Measurements from ENCODE around the gene CRB2.

Gene CRB2

DNA sequence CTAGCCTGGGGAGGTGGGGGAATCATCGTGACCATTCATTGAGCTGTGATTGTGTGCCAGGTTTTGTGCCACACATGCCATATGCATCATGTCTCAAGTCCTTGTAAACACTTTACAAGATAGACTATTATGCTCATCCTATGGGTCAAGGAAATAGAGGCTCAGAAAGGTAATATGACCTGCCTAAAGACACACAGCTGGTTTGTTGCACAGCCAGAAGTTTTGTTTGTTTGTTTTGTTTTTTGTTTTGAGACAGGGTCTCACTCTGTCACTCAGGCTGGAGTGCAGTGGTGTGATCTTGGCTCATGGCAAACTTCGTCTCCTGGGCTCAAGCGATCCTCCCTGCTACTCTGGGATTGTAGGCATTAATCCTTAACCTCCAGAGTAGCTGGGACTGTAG lies 21.4 kb upstream of the CRB2 start:
- Histone ChIP-seq H3K27ac (ENCODE audit: low read depth, low read length) (no peak overlapping the region), H3K4me3 (ENCODE audit: low read length) (no peak overlapping the region), H3K9ac (ENCODE audit: low read length) (no peak overlapping the region), H3K27me3 (ENCODE audit: control insufficient read depth, insufficient read depth, low read length) (no peaks in the 10 kb centered on the region), H3K4me1 (ENCODE audit: control insufficient read depth, insufficient read depth, low read length) (peaks cover 10% of the 10 kb centered on the region), H3K36me3 (ENCODE audit: control insufficient read depth, insufficient read depth, low read length) (no peaks in the 10 kb centered on the region)

DNA sequence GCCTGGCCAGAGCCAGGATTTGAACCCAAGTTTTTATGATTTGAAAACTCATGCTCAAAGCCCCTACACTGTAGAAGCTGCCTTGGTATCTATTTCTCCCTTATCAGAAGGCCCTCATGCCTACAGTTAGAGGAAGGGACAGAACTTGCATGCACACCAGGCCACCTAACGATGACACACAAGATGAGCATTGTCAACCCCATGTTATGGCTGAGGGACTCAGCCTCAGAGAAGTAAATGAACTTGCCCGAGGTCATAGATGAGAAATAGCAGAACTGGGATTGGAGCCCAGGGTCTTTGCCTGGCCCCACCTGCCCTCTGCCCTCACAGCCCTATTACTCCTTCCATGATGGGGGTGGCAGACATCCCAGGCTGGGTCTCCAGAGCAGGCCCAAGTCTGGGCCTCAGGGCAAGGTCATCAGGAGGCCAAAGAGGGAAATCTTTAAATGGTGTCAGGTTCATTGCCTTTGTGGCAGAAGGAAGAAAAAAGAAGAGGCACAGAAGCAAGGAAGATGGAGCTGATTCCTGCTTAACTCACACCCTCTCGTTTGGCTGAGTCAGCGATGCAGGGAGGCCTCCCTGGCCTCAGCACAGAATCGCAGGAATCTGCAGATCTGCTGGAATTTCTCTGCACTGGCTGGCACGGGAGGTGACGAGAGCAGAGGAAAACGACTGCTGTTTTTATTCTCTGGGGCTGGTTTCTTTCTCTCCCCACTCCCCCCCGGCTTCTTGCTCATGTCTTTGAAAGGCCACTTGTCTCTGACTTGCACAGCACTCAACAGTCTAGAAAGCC lies 20.6 kb upstream of the CRB2 start:
- no peak overlapping the region for H3K9ac ChIP-seq (ENCODE audit: low read length)
- H3K27me3 ChIP-seq (ENCODE audit: control insufficient read depth, insufficient read depth, low read length) = no peaks in the 10 kb centered on the region
- no peaks in the 10 kb centered on the region for H3K36me3 ChIP-seq (ENCODE audit: control insufficient read depth, insufficient read depth, low read length)
- H3K4me3 ChIP-seq (ENCODE audit: low read length) = no peak overlapping the region
- peak overlapping the region; percentile 50 for H3K27ac ChIP-seq (ENCODE audit: low read depth, low read length)
- peaks cover 16% of the 10 kb centered on the region for H3K4me1 ChIP-seq (ENCODE audit: control insufficient read depth, insufficient read depth, low read length)

DNA sequence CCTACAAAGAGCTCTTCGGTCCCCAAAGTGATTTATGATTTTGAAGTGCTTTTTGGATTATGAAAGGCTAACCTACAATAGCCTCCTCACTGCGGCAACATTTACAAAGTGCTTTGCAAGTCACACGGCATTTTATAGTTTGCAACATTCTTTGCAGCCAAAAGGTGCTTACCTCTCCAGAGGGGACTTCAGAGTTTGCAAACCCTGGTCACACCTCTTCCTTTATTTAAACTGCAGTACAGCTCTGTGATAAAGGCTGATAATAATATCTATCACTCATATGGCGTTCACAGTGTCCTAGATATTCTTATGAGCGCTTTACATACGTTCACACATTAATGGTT lies 20.0 kb upstream of the CRB2 start:
- Histone ChIP-seq H3K4me1 (ENCODE audit: control insufficient read depth, insufficient read depth, low read length) (peaks cover 16% of the 10 kb centered on the region), H3K9ac (ENCODE audit: low read length) (no peak overlapping the region), H3K4me3 (ENCODE audit: low read length) (no peak overlapping the region), H3K27me3 (ENCODE audit: control insufficient read depth, insufficient read depth, low read length) (no peaks in the 10 kb centered on the region), H3K27ac (ENCODE audit: low read depth, low read length) (no peak overlapping the region), H3K36me3 (ENCODE audit: control insufficient read depth, insufficient read depth, low read length) (no peaks in the 10 kb centered on the region)

DNA sequence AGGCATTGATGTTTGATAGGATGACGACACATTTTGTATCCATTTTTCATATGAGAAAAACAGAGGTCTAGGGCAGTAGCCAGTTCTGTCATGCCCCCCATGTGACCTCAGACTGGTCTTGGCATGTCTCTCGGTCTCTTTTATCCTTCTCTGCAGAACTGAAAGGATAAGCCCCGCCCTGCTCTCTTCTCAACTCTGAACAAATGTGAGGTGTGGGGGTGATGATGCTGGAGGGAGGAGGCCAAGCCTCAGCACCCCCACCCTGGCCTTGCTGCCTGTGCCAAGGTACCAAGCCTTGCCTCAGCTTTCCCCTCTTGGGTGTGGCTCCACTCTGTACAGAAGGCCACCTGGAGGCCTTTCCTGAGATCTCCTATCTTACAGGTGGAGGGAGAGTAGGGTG lies 19.5 kb upstream of the CRB2 start:
- Histone ChIP-seq H3K27me3 (ENCODE audit: control insufficient read depth, insufficient read depth, low read length) (no peaks in the 10 kb centered on the region), H3K36me3 (ENCODE audit: control insufficient read depth, insufficient read depth, low read length) (no peaks in the 10 kb centered on the region), H3K4me3 (ENCODE audit: low read length) (no peak overlapping the region), H3K27ac (ENCODE audit: low read depth, low read length) (no peak overlapping the region), H3K4me1 (ENCODE audit: control insufficient read depth, insufficient read depth, low read length) (peaks cover 16% of the 10 kb centered on the region), H3K9ac (ENCODE audit: low read length) (no peak overlapping the region)

DNA sequence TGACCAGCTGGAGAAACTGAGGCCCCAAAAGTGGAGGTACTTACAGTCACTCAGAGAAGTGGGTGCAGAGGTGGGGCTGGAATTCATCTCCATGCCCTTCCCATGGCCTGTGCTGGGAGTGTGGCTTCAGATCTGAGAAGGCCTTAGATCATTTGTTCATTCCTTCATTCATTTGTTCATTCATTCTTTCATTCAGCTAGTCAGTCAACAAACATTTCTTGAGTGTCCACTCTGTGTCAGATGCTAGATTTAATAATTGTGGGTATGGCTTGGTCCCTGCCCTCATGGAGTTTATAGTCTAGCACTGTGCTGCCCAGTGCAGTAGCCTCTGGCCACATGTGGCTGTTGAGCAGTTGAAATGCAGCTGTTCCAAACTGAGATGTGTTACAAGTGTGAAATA lies 19.0 kb upstream of the CRB2 start:
- no peaks in the 10 kb centered on the region for H3K36me3 ChIP-seq (ENCODE audit: control insufficient read depth, insufficient read depth, low read length)
- no peak overlapping the region for H3K4me3 ChIP-seq (ENCODE audit: low read length)
- no peak overlapping the region for H3K9ac ChIP-seq (ENCODE audit: low read length)
- peaks cover 16% of the 10 kb centered on the region for H3K4me1 ChIP-seq (ENCODE audit: control insufficient read depth, insufficient read depth, low read length)
- no peak overlapping the region for H3K27ac ChIP-seq (ENCODE audit: low read depth, low read length)
- no peaks in the 10 kb centered on the region for H3K27me3 ChIP-seq (ENCODE audit: control insufficient read depth, insufficient read depth, low read length)

DNA sequence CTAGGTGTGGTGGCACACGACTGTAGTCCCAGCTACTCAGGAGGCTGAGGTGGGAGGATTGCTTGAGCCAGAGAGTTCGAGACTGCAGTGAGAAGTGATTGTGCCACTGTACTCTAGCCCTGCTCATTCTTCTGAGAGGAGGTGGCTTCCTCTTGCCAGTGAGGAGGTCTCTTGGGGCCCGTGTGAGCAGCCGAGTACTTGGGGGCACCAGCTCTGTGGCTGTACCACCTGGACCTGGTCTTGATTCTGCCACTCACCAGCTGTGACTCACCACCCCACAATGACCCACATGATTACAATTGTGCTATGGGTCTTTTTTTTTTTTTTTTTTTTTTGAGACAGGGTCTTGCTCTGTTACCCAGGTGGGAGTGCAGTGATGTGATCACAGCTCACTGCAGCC lies 18.0 kb upstream of the CRB2 start:
- Histone ChIP-seq H3K27ac (ENCODE audit: low read depth, low read length) (no peak overlapping the region), H3K4me3 (ENCODE audit: low read length) (no peak overlapping the region), H3K4me1 (ENCODE audit: control insufficient read depth, insufficient read depth, low read length) (peaks cover 16% of the 10 kb centered on the region)

DNA sequence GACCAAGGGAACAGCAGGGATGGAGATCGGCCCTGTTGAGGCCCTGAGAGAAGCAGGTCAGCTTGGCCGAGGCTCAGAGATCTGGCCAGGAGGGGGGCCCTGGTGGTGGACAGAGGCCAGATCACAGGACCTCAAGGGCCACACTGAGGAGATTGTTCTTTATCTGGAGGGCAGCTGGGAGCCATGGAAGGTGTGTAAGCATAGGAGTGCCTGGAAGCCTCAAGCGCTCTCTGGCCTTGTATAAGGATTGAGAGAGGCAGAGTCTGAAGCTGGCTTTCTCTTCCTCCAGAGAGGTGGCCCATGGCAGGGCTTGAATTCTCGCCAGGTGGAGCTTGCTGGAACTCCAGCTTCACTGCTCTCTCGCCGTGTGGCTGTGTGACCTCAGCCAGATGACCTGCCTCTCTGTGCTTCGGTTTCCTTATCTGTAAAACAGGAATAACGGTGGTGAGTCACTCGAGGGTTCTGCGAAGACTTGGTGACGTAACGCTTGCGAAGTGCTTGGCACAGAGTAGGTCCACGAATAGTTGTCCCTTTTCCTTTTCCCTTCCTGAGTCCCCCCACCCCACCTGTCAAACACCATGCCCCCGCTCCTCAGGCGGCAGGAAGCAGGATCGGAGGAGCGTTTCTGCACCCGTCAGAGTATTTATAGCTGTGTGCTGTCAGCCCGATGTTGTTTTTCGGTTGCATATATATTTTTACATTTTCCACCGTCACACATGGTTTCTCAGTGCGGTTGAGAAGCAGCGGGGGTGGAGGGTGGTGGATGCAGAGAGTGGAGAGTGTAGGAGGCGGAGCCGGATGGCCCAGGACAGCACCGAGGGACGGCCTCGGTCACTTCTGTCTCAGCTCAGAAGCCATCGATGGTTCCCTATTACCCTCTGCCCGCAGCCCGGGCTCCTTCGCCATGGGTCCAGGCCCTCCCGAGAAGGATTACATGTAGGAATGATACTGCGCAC lies 17.0 kb upstream of the CRB2 start:
- H3K36me3 ChIP-seq (ENCODE audit: control insufficient read depth, insufficient read depth, low read length) = no peaks in the 10 kb centered on the region
- H3K4me3 ChIP-seq (ENCODE audit: low read length) = peak overlapping the region; percentile 42
- H3K4me1 ChIP-seq (ENCODE audit: control insufficient read depth, insufficient read depth, low read length) = peaks cover 16% of the 10 kb centered on the region
- no peaks in the 10 kb centered on the region for H3K27me3 ChIP-seq (ENCODE audit: control insufficient read depth, insufficient read depth, low read length)
- no peak overlapping the region for H3K9ac ChIP-seq (ENCODE audit: low read length)
- H3K27ac ChIP-seq (ENCODE audit: low read depth, low read length) = no peak overlapping the region

More for the DNA sequence above, 18.0 kb upstream of the CRB2 start:
- Histone ChIP-seq H3K27me3 (ENCODE audit: control insufficient read depth, insufficient read depth, low read length) (no peaks in the 10 kb centered on the region), H3K36me3 (ENCODE audit: control insufficient read depth, insufficient read depth, low read length) (no peaks in the 10 kb centered on the region), H3K9ac (ENCODE audit: low read length) (no peak overlapping the region)

DNA sequence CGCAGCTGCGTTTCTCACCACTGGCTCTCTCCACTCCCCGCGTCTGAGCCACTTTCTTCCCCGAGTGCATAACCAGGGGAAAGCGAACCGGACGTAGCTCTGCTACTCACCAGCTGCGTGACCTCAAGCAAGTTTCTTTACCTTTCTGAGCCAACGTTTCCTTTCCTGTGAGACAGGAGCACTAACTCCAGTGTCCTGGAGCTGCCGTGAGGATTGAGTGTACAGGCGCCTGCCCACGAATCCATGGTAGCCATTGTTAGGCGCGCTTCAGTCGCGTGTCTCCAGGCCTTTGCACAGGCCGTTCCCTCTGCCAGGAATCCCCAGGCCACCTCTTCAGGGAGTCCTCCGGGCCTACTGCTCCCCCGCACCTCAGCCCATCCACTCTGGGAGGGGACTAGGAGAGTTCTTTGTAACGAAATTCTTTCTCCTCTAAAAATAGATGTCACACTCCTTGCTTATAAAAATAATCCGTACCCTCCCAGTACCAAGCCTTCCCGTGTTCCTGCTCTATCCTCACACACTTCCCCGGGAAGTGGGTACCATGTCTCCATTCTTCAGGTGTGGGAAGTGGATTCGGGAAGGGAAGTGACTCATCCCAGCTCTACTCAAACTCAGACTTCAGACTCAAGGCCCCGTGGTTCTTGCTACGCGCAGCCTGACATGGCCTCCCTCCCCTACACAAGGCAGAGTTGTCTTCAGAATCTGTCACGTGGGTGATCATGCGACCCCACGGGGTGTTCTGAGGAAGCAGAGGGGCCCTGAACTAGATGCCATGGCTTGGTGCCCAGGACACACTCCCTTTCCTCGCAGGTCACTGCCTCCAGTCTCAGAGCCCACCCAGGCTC lies 16.1 kb upstream of the CRB2 start:
- Histone ChIP-seq H3K4me1 (ENCODE audit: control insufficient read depth, insufficient read depth, low read length) (peaks cover 16% of the 10 kb centered on the region), H3K36me3 (ENCODE audit: control insufficient read depth, insufficient read depth, low read length) (no peaks in the 10 kb centered on the region), H3K27ac (ENCODE audit: low read depth, low read length) (peak overlapping the region; percentile 27), H3K9ac (ENCODE audit: low read length) (no peak overlapping the region), H3K27me3 (ENCODE audit: control insufficient read depth, insufficient read depth, low read length) (no peaks in the 10 kb centered on the region), H3K4me3 (ENCODE audit: low read length) (peak overlapping the region; percentile 42)

DNA sequence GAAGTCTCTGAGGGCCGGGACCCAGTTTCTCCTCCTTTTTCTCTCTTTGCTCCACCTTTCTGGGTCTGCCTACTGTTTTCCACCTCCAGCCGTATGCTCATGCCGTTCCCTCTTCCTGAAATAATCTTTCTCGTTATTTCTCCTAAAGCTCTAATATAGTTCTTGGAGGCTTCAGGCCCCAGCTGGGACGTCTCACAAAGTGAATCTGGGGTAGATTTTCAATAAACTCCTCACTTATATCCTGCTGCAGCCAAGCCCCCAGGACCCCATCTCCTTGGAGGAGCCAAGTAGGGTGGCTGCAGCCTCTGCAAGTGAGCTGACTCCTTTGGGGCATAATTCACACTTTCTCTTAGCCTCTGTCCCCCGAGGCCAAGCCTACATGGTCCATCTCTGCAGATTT lies 14.2 kb upstream of the CRB2 start:
- no peaks in the 10 kb centered on the region for H3K36me3 ChIP-seq (ENCODE audit: control insufficient read depth, insufficient read depth, low read length)
- peaks cover 16% of the 10 kb centered on the region for H3K4me1 ChIP-seq (ENCODE audit: control insufficient read depth, insufficient read depth, low read length)
- H3K27ac ChIP-seq (ENCODE audit: low read depth, low read length) = no peak overlapping the region
- no peak overlapping the region for H3K9ac ChIP-seq (ENCODE audit: low read length)
- no peaks in the 10 kb centered on the region for H3K27me3 ChIP-seq (ENCODE audit: control insufficient read depth, insufficient read depth, low read length)
- no peak overlapping the region for H3K4me3 ChIP-seq (ENCODE audit: low read length)

DNA sequence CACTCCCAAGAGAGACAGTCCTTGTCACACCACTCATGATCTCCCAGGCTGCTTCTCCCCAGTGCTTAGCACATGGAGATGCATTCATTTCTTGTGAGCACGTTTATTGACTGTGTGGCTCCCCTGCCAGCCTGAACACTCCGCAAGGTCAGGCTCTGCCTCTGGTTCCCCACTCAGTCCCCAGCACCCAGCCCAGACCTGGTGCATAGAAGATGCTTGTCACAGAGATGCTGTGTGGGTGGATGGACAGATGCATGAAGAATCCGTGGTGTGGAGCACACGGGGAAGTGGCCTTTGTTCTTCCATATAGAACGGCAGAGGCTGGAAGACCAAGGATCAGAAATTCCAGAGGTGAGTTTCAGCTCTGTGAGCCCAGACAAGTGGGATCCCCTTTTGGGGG lies 13.8 kb upstream of the CRB2 start:
- Histone ChIP-seq H3K36me3 (ENCODE audit: control insufficient read depth, insufficient read depth, low read length) (no peaks in the 10 kb centered on the region), H3K27me3 (ENCODE audit: control insufficient read depth, insufficient read depth, low read length) (no peaks in the 10 kb centered on the region), H3K4me3 (ENCODE audit: low read length) (no peak overlapping the region), H3K4me1 (ENCODE audit: control insufficient read depth, insufficient read depth, low read length) (peaks cover 16% of the 10 kb centered on the region), H3K9ac (ENCODE audit: low read length) (no peak overlapping the region), H3K27ac (ENCODE audit: low read depth, low read length) (no peak overlapping the region)

DNA sequence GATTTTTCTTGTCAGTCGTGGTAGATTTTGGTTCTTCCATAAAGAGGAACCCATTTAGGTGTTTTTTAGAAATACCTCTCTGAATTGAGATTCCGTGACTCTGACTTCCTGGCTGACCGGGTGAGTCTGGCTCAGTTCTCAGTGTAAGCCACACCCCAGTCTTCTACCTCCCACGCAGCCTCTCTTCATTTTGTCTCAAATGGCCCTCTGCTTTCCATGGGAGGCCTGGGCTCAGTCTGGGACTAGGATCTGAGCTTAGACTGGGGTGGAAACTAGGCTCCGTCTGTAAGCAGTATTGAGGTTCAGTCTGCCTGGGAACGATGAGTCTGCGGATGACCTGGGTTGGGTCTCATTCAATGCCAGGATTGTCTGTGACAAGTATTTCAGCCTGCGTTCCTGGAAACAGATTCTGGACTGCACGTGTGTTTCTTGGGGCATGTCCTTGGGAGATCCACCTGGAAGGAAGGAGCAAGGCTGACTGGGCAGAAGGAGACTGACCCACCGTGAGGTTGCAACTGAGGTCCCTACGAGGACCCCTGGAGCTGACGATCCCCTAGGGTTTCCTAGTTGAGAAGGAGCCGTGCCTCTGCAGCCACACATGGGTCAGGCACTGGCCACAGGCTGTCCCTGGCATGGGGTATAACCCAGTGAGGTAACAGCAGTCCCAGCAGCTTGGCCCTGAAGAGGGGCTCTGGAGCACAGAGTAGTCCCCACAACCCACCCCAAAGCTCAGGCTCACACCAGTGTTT lies 12.4 kb upstream of the CRB2 start:
- Histone ChIP-seq H3K4me3 (ENCODE audit: low read length) (no peak overlapping the region), H3K9ac (ENCODE audit: low read length) (no peak overlapping the region), H3K27ac (ENCODE audit: low read depth, low read length) (no peak overlapping the region), H3K27me3 (ENCODE audit: control insufficient read depth, insufficient read depth, low read length) (no peaks in the 10 kb centered on the region), H3K36me3 (ENCODE audit: control insufficient read depth, insufficient read depth, low read length) (no peaks in the 10 kb centered on the region), H3K4me1 (ENCODE audit: control insufficient read depth, insufficient read depth, low read length) (peaks cover 16% of the 10 kb centered on the region)

Measured in rectal smooth muscle tissue (tissue), 1 donor.